ENCODE measurements around the gene AADACL4. TPM values are rescaled to one million over a fixed set of nuclear protein-coding genes. Genes with fewer than 3 reads are reported as not detected.

AADACL4 gene
- total RNA-seq, 2 donors from 2014 or later: not detected

- Mint-ChIP-seq H3K4me3 (peak overlapping the region; percentile 80), H3K27me3 (no peaks in the 10 kb centered on the region), H3K27ac (peak overlapping the region; percentile 87), H3K36me3 (ENCODE audit: low read depth) (peaks cover 38% of the 10 kb centered on the region), H3K9me3 (no peaks in the 10 kb centered on the region), H3K4me1 (peaks cover 17% of the 10 kb centered on the region)
- ATAC-seq (replicated peaks): peak; percentile 98
Observed at GRCh38 chr1:12604114-12604874, 39.6 kb upstream of the AADACL4 start.

- H3K36me3 Mint-ChIP-seq (ENCODE audit: low read depth): peaks cover 38% of the 10 kb centered on the region
- H3K9me3 Mint-ChIP-seq: no peaks in the 10 kb centered on the region
- peak overlapping the region; percentile 80 for H3K4me3 Mint-ChIP-seq
- H3K27ac Mint-ChIP-seq: no peak overlapping the region
- H3K27me3 Mint-ChIP-seq: no peaks in the 10 kb centered on the region
- peaks cover 22% of the 10 kb centered on the region for H3K4me1 Mint-ChIP-seq
- no peak for ATAC-seq (replicated peaks)
Observed at GRCh38 chr1:12604986-12605385, 38.9 kb upstream of the AADACL4 start.

GRCh38 chr1:12607263-12607662, 36.6 kb upstream of the AADACL4 start:
- no peaks in the 10 kb centered on the region for H3K27me3 Mint-ChIP-seq
- no peak overlapping the region for H3K27ac Mint-ChIP-seq
- H3K9me3 Mint-ChIP-seq: no peaks in the 10 kb centered on the region
- no peak overlapping the region for H3K4me3 Mint-ChIP-seq
- no peak for ATAC-seq (replicated peaks)
- H3K4me1 Mint-ChIP-seq: peaks cover 30% of the 10 kb centered on the region
- peaks cover 53% of the 10 kb centered on the region for H3K36me3 Mint-ChIP-seq (ENCODE audit: low read depth)

- no peak for ATAC-seq (replicated peaks)
- peaks cover 39% of the 10 kb centered on the region for H3K4me1 Mint-ChIP-seq
- peaks cover 65% of the 10 kb centered on the region for H3K36me3 Mint-ChIP-seq (ENCODE audit: low read depth)
- no peak overlapping the region for H3K27ac Mint-ChIP-seq
- no peaks in the 10 kb centered on the region for H3K9me3 Mint-ChIP-seq
- H3K27me3 Mint-ChIP-seq: no peaks in the 10 kb centered on the region
- no peak overlapping the region for H3K4me3 Mint-ChIP-seq
Observed at GRCh38 chr1:12608311-12608957, 35.5 kb upstream of the AADACL4 start.

GRCh38 chr1:12609469-12610003, 34.3 kb upstream of the AADACL4 start:
- ATAC-seq (replicated peaks): no peak
- H3K4me1 Mint-ChIP-seq: peaks cover 32% of the 10 kb centered on the region
- no peaks in the 10 kb centered on the region for H3K9me3 Mint-ChIP-seq
- H3K4me3 Mint-ChIP-seq: no peak overlapping the region
- H3K27me3 Mint-ChIP-seq: no peaks in the 10 kb centered on the region
- H3K27ac Mint-ChIP-seq: no peak overlapping the region
- peaks cover 65% of the 10 kb centered on the region for H3K36me3 Mint-ChIP-seq (ENCODE audit: low read depth)

GRCh38 chr1:12610305-12610935, 33.5 kb upstream of the AADACL4 start:
- H3K9me3 Mint-ChIP-seq: no peaks in the 10 kb centered on the region
- no peak overlapping the region for H3K4me3 Mint-ChIP-seq
- H3K36me3 Mint-ChIP-seq (ENCODE audit: low read depth): peaks cover 69% of the 10 kb centered on the region
- no peak for ATAC-seq (replicated peaks)
- no peaks in the 10 kb centered on the region for H3K27me3 Mint-ChIP-seq
- peaks cover 36% of the 10 kb centered on the region for H3K4me1 Mint-ChIP-seq
- H3K27ac Mint-ChIP-seq: no peak overlapping the region

- no peak overlapping the region for H3K4me3 Mint-ChIP-seq
- H3K4me1 Mint-ChIP-seq: peaks cover 36% of the 10 kb centered on the region
- H3K36me3 Mint-ChIP-seq (ENCODE audit: low read depth): peaks cover 71% of the 10 kb centered on the region
- ATAC-seq (replicated peaks): no peak
- H3K9me3 Mint-ChIP-seq: no peaks in the 10 kb centered on the region
- no peak overlapping the region for H3K27ac Mint-ChIP-seq
- no peaks in the 10 kb centered on the region for H3K27me3 Mint-ChIP-seq
Observed at GRCh38 chr1:12610941-12611340, 32.9 kb upstream of the AADACL4 start.

GRCh38 chr1:12613180-12613579, 30.7 kb upstream of the AADACL4 start:
- Mint-ChIP-seq H3K4me1 (peaks cover 36% of the 10 kb centered on the region), H3K4me3 (peak overlapping the region; percentile 99), H3K9me3 (no peaks in the 10 kb centered on the region), H3K36me3 (ENCODE audit: low read depth) (peaks cover 81% of the 10 kb centered on the region), H3K27me3 (no peaks in the 10 kb centered on the region), H3K27ac (no peak overlapping the region)
- no peak for ATAC-seq (replicated peaks)

- no peak overlapping the region for H3K27ac Mint-ChIP-seq
- H3K27me3 Mint-ChIP-seq: no peaks in the 10 kb centered on the region
- H3K4me1 Mint-ChIP-seq: peaks cover 45% of the 10 kb centered on the region
- H3K9me3 Mint-ChIP-seq: no peaks in the 10 kb centered on the region
- peak overlapping the region; percentile 99 for H3K4me3 Mint-ChIP-seq
- no peak for ATAC-seq (replicated peaks)
- peaks cover 90% of the 10 kb centered on the region for H3K36me3 Mint-ChIP-seq (ENCODE audit: low read depth)
Observed at GRCh38 chr1:12614402-12615158, 29.3 kb upstream of the AADACL4 start.

GRCh38 chr1:12615159-12615864, 28.6 kb upstream of the AADACL4 start:
- ATAC-seq (replicated peaks): no peak
- peaks cover 44% of the 10 kb centered on the region for H3K4me1 Mint-ChIP-seq
- H3K4me3 Mint-ChIP-seq: peak overlapping the region; percentile 99
- H3K27me3 Mint-ChIP-seq: no peaks in the 10 kb centered on the region
- H3K36me3 Mint-ChIP-seq (ENCODE audit: low read depth): peaks cover 87% of the 10 kb centered on the region
- H3K9me3 Mint-ChIP-seq: no peaks in the 10 kb centered on the region
- H3K27ac Mint-ChIP-seq: peak overlapping the region; percentile 86

- Mint-ChIP-seq H3K27ac (peak overlapping the region; percentile 86), H3K36me3 (ENCODE audit: low read depth) (peaks cover 80% of the 10 kb centered on the region), H3K9me3 (no peaks in the 10 kb centered on the region), H3K4me3 (peak overlapping the region; percentile 99), H3K4me1 (peaks cover 36% of the 10 kb centered on the region), H3K27me3 (no peaks in the 10 kb centered on the region)
- no peak for ATAC-seq (replicated peaks)
Observed at GRCh38 chr1:12615865-12616708, 27.8 kb upstream of the AADACL4 start.

GRCh38 chr1:12616709-12617373, 27.0 kb upstream of the AADACL4 start:
- H3K27me3 Mint-ChIP-seq: no peaks in the 10 kb centered on the region
- peak overlapping the region; percentile 99 for H3K4me3 Mint-ChIP-seq
- H3K4me1 Mint-ChIP-seq: peaks cover 33% of the 10 kb centered on the region
- peaks cover 72% of the 10 kb centered on the region for H3K36me3 Mint-ChIP-seq (ENCODE audit: low read depth)
- no peak for ATAC-seq (replicated peaks)
- H3K27ac Mint-ChIP-seq: peak overlapping the region; percentile 95
- no peaks in the 10 kb centered on the region for H3K9me3 Mint-ChIP-seq
